Measurements from ENCODE around the gene SLC15A2. TPM values are rescaled to one million over a fixed set of nuclear protein-coding genes. Genes with fewer than 3 reads are reported as not detected.
A peak's percentile ranks its signal among the peaks of the same experiment; 100 is the strongest.

SLC15A2 gene
- total RNA-seq, 1 donor from 2014 or later: 3.4 TPM

DNA sequence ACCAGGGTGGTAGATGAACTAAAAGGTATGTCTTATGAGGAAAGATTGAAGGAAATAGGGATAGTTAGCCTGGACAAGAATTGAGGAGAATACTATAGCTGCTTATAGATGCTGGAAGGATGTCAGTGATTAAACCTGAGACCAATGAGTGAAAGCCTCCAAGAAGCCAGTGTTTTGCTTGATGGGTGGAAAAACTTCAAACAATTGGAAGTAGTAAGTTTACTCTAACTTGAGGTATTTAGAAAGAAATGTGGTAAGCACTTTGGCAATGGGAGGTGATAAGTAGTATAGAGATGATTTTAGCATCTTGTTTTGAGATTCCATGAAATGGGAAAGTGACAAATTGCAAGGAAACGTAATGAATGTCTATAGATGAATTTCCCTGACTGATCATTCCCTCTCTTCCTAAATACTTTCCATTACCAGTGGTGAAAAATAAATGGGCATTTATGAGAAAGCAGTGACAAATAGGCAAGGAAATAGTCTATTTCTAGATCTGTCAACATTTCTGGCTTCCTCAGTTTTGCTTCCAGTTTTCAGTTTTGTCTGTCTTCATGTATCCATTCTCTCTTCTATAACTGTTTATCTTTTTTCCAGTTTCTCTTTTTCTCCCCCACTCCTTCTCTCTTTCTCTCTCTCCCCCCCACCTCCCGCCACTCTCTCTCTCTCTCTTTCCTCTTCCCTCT, 19.2 kb downstream of the SLC15A2 start:
- TF ChIP-seq, protein P1, sequence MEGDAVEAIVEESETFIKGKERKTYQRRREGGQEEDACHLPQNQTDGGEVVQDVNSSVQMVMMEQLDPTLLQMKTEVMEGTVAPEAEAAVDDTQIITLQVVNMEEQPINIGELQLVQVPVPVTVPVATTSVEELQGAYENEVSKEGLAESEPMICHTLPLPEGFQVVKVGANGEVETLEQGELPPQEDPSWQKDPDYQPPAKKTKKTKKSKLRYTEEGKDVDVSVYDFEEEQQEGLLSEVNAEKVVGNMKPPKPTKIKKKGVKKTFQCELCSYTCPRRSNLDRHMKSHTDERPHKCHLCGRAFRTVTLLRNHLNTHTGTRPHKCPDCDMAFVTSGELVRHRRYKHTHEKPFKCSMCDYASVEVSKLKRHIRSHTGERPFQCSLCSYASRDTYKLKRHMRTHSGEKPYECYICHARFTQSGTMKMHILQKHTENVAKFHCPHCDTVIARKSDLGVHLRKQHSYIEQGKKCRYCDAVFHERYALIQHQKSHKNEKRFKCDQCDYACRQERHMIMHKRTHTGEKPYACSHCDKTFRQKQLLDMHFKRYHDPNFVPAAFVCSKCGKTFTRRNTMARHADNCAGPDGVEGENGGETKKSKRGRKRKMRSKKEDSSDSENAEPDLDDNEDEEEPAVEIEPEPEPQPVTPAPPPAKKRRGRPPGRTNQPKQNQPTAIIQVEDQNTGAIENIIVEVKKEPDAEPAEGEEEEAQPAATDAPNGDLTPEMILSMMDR (IDR thresholded peaks at IDR 0.05; ENCODE audit: unreplicated experiment): no peak
- peaks cover 30% of the 10 kb centered on the region for H3K4me1 Mint-ChIP-seq

GRCh38 chr3:121914081-121914998, 20.1 kb downstream of the SLC15A2 start:
- no peak for DNase-seq (ENCODE audit: low spot score in 2 of 2, unreplicated experiment in 2 of 2)
- peaks cover 39% of the 10 kb centered on the region for H3K4me1 Mint-ChIP-seq
- peak overlapping the region; percentile 51 for H3K4me3 Mint-ChIP-seq
- H3K36me3 Mint-ChIP-seq: no peaks in the 10 kb centered on the region
- peaks cover 2% of the 10 kb centered on the region for H3K9me3 Mint-ChIP-seq
- TF ChIP-seq, protein P1 (IDR thresholded peaks at IDR 0.05; ENCODE audit: unreplicated experiment): no peak
- peaks cover 4% of the 10 kb centered on the region for H3K27me3 Mint-ChIP-seq (ENCODE audit: low read depth)
- peak overlapping the region; percentile 76 for H3K27ac Mint-ChIP-seq

More for the DNA sequence above, 19.2 kb downstream of the SLC15A2 start:
- Mint-ChIP-seq H3K27ac (no peak overlapping the region), H3K9me3 (peaks cover 7% of the 10 kb centered on the region), H3K4me3 (no peak overlapping the region), H3K36me3 (peaks cover 2% of the 10 kb centered on the region), H3K27me3 (ENCODE audit: low read depth) (peaks cover 3% of the 10 kb centered on the region)
- no peak for DNase-seq (ENCODE audit: low spot score in 2 of 2, unreplicated experiment in 2 of 2)

DNA sequence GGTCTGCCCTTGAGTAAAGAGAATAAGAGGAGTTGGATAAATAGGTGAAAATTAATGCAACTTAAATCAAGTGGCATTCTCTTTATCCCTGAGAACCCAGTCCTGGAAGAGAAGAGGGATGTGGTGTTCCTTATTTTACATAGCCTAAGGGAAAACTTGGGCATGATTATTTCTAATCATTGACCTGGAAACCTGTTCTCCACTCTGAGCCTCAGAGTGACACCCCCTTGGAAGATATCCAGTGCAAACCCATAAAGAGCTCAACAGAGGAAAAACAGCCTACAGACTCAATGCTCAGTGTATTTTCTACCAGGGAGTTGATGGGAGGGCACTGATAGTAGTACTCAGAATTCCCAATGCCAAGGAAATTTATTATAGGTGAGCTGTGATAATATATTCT, 22.0 kb downstream of the SLC15A2 start:
- DNase-seq (ENCODE audit: low spot score in 2 of 2, unreplicated experiment in 2 of 2): no peak
- Mint-ChIP-seq H3K4me1 (peaks cover 40% of the 10 kb centered on the region), H3K36me3 (no peaks in the 10 kb centered on the region), H3K9me3 (no peaks in the 10 kb centered on the region), H3K27ac (no peak overlapping the region), H3K4me3 (no peak overlapping the region), H3K27me3 (ENCODE audit: low read depth) (peaks cover 9% of the 10 kb centered on the region)
- TF ChIP-seq, protein P1 (IDR thresholded peaks at IDR 0.05; ENCODE audit: unreplicated experiment): no peak

GRCh38 chr3:121918779-121919483, 24.7 kb downstream of the SLC15A2 start:
- Mint-ChIP-seq H3K9me3 (no peaks in the 10 kb centered on the region), H3K4me1 (peaks cover 34% of the 10 kb centered on the region), H3K27me3 (ENCODE audit: low read depth) (peaks cover 16% of the 10 kb centered on the region), H3K36me3 (no peaks in the 10 kb centered on the region), H3K4me3 (no peak overlapping the region), H3K27ac (peak overlapping the region; percentile 77)
- TF ChIP-seq, protein P1 (IDR thresholded peaks at IDR 0.05; ENCODE audit: unreplicated experiment): no peak
- peak in 1 of 2 experiments; percentile 41 for DNase-seq (ENCODE audit: low spot score in 2 of 2, unreplicated experiment in 2 of 2)

- H3K27ac Mint-ChIP-seq: no peak overlapping the region
- H3K4me1 Mint-ChIP-seq: peaks cover 2% of the 10 kb centered on the region
- TF ChIP-seq, protein P1 (IDR thresholded peaks at IDR 0.05; ENCODE audit: unreplicated experiment): no peak
- H3K27me3 Mint-ChIP-seq (ENCODE audit: low read depth): peaks cover 12% of the 10 kb centered on the region
- H3K36me3 Mint-ChIP-seq: peaks cover 4% of the 10 kb centered on the region
- H3K9me3 Mint-ChIP-seq: peaks cover 16% of the 10 kb centered on the region
- H3K4me3 Mint-ChIP-seq: no peak overlapping the region
- no peak for DNase-seq (ENCODE audit: low spot score in 2 of 2, unreplicated experiment in 2 of 2)
Observed at GRCh38 chr3:121924734-121925133, 30.5 kb downstream of the SLC15A2 start.
